Endometrial microvascular endothelial cells (primary cell): Measurements from ENCODE around the gene ZNF622. TPM values are rescaled to one million over a fixed set of nuclear protein-coding genes. Genes with fewer than 3 reads are reported as not detected.
"Not testable (repeated sequence)": the region's sequence is repeated elsewhere in the genome, so short reads cannot be mapped to it uniquely, and the experiment has no call there.

ENCODE experiments used
- in situ Hi-C: cut with HindIII; loops from 2 replicates; pipeline ENCODE4 v1.10.0; 2017; ENCODE audit warnings: low sequenced_read_pairs, low pct_unique_long_range_greater_than_20kb; ENCODE audit errors: inconsistent ontology term
- total RNA-seq: library from RNA; depleted of rRNA; stranded (reverse); fragments of >200 nt; gene quantifications from one replicate; pipeline ENCODE4 v1.2.3, GENCODE V29; 2015; ENCODE audit errors: inconsistent ontology term

ZNF622 gene
- total RNA-seq, 1 donor from 2014 or later = 32.5 TPM

DNA sequence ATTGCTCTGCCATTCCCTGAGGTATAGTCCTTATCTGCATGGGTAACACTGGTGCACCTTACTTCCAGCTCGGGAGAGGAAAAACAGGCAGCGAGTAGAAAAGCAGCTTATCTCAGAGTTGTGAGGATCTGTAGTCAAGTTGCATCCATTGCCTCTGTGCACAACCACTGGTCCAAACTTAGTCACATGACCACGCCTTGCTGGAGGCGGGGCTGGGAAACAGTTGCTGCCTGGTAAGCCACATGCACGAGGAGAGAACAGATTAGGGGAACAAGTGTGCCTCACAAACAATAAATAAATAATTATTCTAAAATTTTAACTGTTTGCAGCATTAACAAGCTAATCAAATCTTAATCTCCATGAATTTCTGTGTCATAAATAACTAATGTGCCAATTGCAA, 18.6 kb downstream of the ZNF622 start:
- in situ Hi-C loops = no loop called here

DNA sequence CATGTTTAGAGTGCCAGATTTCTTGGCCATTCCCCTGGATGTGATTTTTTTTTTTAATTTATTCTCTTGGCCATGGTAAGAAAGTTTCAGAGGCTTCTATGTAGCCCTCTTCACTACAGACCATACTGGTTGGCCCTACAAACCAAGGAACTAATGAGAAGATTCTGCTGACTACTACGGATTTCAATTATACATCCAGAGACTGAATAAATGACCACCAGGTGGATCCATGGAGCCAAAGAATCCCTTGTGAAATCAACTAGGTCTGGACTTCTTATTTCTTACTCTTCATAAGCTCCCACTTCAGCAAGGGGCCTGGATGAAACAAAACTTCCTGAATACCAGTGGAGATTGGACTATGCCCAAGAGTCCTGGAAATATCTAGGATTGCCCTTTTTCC, 27.6 kb downstream of the ZNF622 start:
- in situ Hi-C loops = no loop called here

DNA sequence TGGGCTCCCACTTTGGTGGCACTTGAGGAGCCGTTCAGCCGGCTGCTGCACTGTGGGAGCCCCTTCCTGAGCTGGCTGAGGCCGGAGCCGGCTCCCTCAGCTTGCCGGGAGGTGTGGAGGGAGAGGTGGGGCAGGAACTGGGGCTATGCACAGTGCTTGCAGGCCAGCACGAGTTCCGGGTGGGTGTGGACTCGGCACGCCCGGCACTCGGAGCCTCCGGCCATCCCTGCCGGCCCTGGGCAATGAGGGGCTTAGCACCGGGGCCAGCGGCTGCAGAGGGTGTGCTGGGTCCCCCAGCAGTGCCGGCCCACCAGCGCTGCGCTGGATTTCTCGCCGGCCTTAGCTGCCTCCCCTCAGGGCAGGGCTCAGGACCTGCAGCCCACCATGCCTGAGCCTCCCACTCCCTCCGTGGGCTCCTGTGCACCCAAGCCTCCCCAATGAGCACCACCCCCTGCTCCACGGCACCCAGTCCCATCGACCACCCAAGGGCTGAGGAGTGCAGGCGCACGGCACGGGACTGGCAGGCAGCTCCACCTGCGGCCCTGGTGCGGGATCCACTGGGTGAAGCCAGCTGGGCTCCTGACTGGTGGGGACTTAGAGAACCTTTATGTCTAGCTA, 29.4 kb downstream of the ZNF622 start:
- in situ Hi-C loops = not testable (repeated sequence)

DNA sequence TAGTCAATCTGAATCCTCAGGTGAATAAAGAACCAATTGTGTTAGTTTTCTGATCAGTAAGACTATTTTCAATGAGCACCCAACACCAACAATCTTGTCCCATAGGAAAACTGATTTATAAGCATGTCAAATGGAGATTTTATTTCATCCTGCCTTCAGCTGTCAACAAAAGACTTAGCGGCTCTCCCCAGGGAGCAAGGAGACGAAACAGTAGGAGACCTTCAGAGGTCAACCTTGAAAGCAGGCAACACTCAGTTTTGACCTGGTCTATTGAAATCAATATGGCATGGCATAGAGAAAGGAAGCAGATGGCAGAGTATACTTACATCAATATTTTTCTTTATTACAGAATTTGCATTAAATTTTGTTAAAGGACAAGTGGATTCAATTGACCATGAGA, 34.1 kb downstream of the ZNF622 start:
- in situ Hi-C loops = no loop called here

DNA sequence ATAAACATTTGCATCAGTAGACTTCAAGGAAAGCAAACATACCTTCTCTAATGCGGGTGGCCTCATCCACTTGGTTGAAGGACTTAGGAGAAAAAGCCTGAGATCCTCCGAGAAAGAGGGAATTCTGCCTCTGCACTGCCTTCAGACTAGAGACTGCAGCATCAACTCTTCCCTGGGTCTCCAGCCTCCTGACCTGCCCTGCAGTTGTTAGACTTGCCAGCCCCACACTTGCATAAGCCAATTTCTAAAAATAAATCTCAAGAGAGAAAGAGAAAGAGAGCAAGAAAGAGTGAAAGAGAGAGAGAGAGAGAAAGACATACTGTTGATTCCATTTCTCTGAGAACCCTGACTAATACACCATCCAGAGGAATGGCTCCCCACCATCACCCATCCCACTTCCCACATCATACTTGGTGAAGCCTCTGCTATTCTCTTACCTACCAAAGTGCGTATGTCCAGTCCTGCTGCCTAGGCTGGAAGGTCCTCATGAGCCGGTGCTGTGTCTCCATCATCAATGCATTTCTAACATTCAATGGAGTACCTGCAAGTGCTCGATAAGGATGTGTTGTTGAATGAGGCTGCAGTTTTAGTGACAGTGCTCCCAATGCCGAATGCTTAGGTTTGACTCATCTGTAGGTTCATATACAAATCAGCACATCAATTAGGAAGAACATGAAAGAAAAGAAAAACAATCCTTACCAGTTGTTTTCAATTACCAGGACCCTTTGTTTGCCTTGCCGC, 35.1 kb downstream of the ZNF622 start:
- in situ Hi-C loops = no loop called here

DNA sequence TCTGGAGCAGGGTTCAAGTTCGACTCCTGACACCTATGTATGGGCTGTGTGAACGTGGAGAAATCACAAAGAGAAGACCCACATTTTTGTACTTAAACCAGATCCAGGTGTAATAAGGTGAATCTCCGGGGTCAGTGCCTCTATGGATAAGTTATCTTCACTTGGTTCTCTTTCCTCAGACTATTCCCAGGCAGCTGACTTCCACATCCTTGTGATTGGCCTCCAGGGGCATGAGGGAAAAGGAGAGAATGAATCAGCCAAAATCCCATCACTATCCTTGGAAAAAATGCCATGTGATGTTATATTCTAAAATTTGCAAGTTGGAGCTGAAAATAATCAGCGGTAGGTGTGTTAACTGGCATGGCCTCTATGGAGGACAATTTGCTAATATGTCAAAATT, 37.2 kb downstream of the ZNF622 start:
- in situ Hi-C loops = no loop called here

DNA sequence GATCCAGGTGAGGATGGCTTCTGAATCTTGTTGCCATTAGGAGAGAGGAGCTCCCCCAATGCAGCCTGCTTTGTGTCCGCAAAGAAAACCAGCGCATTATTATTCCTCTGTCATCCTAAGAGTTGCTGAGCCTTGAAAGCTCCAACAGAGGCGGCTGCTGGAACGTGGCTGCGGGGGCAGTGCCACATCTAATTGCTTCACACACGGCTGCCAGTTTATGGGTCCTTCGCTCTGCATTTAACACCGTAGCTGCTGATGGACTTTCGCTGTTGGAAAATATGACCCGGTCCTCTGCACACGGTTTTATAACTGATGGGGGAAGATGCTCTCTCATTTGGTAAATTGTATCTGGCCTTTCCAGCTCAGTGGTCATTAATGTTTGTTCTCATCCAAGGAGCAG, 38.0 kb downstream of the ZNF622 start:
- in situ Hi-C loops = no loop called here

DNA sequence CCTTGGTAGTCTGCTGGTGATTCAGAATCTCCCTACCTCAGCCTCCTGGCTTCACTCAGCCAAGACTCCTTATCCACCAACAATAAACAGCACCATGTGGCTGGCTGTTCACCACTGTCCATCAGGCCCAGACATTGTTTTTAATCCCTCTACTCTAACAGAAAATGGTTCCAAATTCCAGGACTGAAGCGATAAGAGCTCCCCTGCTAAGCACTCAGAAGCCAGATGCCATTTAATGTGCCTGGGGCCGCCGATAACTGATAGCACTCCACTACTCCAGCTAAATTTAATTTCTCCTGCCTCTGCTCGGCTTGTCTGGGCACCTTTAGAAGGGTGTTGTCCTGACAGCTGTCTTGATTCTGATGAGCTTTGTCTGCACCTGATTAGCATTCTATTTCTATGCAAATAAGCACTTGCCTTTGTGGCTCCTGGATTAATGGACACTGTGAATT, 47.1 kb downstream of the ZNF622 start:
- in situ Hi-C loops = no loop called here

DNA sequence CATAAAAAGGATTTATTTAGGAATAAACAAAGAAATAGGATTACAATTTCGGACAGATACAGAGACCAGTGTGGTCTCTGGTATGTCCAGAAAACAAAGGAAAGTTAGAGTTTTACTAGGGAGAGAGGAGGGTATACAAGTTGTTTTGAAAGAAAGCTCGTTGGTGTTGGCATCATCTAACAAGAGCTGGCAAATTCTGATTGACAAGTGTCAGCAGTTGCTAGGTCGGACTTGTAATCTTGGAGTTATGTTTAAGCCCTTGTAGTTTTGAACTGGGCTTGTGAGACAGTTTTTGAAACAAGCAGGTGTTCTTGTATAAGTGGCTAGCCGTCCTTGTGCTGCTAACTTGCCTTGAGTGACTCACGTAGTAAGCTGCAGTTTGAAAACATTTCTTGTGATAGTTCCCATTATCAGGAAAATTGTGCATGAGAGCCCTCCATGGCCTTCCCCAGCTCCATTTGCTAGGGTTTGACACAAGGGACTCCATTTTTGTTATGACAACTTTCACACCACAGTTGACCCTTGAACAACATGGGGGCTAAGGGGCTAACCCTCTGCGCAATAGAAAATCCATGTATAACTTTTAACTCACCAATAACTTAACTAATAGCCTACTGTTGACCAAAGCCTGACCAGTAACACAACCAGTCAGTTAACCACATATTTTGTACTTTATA, 48.1 kb downstream of the ZNF622 start:
- in situ Hi-C loops = no loop called here

DNA sequence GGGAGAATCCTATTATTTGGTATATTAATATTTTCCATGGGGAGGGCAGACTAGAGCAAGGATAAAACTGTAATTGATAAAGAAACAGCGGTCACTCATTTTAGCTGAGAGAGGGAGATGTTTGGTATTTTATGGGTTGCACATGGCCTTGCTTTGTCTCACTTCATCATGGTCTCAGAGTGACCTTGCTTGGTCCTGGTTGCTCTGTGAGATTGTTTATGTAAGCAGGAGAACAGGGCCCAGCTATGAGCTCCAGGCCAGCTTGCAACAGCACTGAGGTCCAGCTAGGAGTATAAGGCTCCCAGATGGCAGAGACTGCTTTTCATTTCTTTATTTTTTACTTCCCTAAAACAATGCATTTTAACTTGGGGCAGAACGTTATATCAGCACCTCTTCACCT, 50.7 kb downstream of the ZNF622 start:
- in situ Hi-C loops = no loop called here

DNA sequence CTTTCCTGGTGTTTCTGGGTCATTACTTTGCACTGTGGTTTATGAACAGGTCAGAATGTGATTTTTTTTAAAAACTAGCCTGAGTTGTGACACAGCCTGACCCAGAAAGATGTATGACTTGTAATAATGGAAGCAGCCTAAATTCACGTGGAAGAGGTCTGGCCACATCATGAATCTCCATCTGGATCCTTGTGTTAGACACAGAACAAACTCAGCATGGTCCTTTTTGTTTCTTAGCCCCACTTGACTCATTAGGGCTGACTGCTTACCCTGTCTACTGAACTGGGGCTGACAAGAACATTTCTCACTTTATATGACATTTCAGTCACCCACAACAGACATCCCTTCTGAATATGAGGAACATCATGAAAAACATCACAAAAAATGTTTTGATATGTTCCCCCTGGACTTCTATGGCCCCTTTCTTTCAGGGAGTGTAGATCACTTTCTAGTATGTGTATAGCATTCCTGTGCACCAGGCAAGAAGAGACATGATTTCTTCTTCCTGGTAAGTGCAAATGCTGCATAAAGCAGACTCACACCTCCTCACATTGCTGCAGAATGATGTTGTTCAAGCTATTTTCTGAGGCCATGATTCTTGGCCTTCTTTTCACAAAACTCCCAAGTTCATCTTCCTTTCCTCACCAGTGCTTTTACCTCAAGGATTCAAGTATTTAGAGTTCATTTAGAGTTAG, 52.3 kb downstream of the ZNF622 start:
- in situ Hi-C loops = no loop called here

DNA sequence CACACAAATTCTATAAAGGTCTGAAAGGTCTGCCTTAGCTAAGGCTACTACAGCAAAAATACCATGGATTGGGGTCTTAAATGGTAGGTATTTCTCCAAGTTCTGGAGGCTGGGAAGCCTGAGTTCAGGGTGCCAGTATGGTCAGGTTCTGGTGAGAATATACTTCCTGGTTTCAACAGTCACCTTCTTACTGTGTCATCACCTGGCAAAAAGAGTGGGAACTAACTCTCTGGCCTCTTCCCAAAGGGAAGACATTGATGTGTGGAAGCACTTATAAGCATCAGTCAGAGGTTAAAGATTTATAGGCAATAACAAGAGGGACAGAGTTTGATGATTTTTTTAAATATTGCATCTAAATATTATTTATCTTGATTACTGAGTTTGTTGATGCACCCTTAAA, 53.0 kb downstream of the ZNF622 start:
- in situ Hi-C loops = no loop called here

DNA sequence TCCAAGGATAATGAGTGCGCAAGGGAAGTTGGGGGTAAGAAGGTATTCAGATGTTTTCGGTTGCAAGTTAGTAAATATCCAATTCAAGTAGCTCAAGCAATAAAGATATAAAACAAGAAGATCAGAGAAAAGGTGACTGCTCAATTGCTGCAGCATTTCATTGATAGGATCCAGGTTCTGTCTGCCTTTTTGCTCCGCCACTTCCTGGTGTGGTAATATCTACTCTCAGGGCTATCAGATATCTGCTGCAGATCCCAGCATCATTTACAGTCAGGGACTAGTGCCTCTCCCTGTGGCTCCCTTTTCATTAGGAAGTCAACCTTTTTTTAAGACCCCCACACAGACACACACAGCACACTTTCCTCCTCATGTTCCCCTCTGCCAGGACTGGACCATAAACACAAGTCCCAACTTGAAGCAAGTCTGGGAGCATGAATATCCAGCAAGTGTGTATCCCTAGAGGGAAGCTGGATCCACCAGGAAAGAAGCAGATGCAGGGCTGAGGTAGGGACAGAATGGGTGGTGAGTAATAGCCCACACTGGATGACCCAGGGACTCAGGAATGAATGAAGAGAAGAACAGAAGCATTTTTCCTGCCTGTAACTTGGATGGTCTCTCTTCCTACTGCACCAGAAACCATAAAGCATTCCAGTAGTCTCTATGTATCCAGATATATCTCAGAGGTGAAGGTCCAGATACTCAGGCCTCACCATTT, 53.7 kb downstream of the ZNF622 start:
- in situ Hi-C loops = no loop called here

DNA sequence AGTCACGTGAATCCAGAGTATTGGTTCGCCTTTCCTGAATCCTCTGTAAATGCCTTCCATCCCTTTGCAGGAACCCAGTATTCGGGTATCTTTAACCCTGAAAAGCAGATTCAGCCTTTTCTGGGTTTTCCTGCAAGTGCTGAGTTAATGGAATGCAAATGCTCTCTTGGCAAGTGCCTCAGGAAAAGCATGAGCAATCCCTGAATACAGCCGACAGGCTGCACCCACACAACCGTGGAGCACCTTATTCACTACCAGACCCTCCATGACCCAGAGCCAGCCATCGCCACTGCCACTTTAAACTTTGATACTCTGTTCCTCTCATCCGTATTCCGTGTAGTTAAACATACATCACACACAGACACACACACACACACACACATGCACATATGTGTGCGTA, 54.4 kb downstream of the ZNF622 start:
- in situ Hi-C loops = no loop called here

DNA sequence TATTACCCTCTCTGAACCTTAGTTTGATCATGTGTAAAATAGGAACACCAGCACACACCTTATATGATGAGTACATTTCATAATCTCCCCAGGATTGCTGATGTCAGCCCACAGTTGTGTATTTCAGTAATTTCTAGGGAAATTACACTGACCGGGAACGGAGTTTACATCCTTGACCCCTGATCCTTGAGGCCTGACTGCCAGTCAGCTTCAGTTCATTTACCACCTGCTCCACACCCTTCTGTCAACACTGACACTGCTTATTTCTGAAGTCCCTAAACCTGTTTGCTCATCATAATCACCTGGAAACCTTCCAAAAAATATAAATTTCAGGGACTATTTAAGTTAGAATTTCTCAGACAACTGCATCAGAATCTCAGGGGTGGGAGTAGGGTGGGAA, 55.3 kb downstream of the ZNF622 start:
- in situ Hi-C loops = no loop called here

DNA sequence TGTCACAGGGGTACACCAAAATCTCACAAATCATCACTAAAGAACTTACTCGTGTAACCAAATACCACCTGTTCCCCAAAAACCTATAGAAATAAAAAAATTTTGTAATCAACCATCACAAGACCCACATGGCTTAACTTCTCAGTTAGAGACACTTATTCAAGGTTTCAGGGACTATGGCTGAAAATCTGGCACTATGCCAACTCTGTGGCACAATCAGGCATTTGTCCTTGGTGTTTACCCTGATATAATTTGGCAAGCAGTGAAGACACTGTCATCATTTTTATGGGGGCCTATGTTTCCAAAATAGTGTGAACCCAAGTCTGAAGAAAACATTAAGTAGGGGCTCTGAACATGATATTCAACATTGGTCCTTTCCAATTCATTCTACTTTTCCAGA, 59.0 kb downstream of the ZNF622 start:
- in situ Hi-C loops = no loop called here

DNA sequence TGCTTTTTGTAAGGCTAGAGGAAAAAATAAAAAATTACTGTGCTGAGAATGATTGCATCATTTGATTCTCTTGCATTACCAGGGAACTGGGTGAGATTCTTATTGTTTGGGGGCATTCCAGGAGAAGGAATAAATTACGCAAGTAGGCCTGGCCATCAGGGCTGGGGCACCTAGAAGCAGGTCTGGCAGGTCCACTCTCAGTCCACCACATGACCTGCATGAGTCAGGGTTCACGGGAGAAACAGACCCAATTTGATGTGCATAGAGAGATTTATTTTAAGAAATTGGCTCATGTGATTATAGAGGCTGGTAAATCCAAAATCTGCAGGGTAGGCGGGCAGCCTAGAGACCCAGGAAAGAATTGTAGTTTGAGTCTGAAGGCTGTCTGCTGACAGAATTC, 59.6 kb downstream of the ZNF622 start:
- in situ Hi-C loops = no loop called here
